ENCODE results near the gene SURF1. TPM values are rescaled to one million over a fixed set of nuclear protein-coding genes. Genes with fewer than 3 reads are reported as not detected.

The SURF1 gene
- total RNA-seq, 1 experiment from 2014 or later: 28.1 TPM

DNA sequence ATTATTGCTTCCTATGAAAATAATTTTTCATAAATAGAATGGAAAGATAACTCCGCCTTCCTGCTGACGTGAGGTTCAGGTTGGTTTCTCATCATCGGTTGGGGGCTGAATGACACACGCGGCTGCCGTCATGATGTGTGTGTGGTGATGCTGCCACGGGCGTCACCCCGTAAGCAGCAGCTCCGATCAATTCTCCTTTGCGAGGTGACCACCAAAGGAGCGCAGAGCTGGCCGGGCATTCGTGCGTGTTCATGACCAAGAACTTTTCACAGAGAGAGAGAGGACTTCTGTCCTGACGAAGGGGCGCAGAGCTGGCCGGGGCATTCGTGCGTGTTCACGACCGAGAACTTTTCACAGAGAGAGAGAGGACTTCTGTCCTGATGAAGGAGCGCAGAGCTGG lies 50.6 kb downstream of the SURF1 start:
- ATAC-seq (no peak), DNase-seq (no peak)
- no peaks in the 10 kb centered on the region for H3K9me3 ChIP-seq (ENCODE audit: low read length)
- BruUV-seq (replicated peaks): no TSS peak
- no peak overlapping the region for H3K4me2 ChIP-seq (ENCODE audit: low read length)
- no peak overlapping the region for H3K4me3 ChIP-seq (ENCODE audit: low read length)
- no peaks in the 10 kb centered on the region for H3K36me3 ChIP-seq (ENCODE audit: low read depth, low read length)
- TF ChIP-seq EZH2phosphoT487 (IDR thresholded peaks at IDR 0.05; ENCODE audit: borderline replicate concordance, low read length): no peak
- TF ChIP-seq, protein P1, sequence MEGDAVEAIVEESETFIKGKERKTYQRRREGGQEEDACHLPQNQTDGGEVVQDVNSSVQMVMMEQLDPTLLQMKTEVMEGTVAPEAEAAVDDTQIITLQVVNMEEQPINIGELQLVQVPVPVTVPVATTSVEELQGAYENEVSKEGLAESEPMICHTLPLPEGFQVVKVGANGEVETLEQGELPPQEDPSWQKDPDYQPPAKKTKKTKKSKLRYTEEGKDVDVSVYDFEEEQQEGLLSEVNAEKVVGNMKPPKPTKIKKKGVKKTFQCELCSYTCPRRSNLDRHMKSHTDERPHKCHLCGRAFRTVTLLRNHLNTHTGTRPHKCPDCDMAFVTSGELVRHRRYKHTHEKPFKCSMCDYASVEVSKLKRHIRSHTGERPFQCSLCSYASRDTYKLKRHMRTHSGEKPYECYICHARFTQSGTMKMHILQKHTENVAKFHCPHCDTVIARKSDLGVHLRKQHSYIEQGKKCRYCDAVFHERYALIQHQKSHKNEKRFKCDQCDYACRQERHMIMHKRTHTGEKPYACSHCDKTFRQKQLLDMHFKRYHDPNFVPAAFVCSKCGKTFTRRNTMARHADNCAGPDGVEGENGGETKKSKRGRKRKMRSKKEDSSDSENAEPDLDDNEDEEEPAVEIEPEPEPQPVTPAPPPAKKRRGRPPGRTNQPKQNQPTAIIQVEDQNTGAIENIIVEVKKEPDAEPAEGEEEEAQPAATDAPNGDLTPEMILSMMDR (conservative IDR thresholded peaks at IDR 0.05; ENCODE audit: low read depth, low read length): no peak
- no peak for TF ChIP-seq EZH2 (IDR thresholded peaks at IDR 0.05; ENCODE audit: low read length, unreplicated experiment)
- intact Hi-C loops (cut with micrococcal nuclease): no loop called here
- no peak overlapping the region for H3K27ac ChIP-seq (ENCODE audit: low read length)
- POLR2A ChIA-PET (ENCODE audit: unreplicated experiment): no interaction called here
- no peaks in the 10 kb centered on the region for H3K79me2 ChIP-seq (ENCODE audit: low read length)
- no peak overlapping the region for H2AFZ ChIP-seq (ENCODE audit: low read length)
- H3K9ac ChIP-seq (ENCODE audit: low read length): no peak overlapping the region
- no peaks in the 10 kb centered on the region for H3F3A ChIP-seq (ENCODE audit: low read length, unreplicated experiment)
- peaks cover 6% of the 10 kb centered on the region; the same call in 1 of the 2 replicates for H3K27me3 ChIP-seq (ENCODE audit: low read length)
- H3K4me1 ChIP-seq (ENCODE audit: insufficient read depth, low read length): no peaks in the 10 kb centered on the region
- no peaks in the 10 kb centered on the region for H3K9me2 ChIP-seq (replicated peaks; ENCODE audit: low read length)
- no peaks in the 10 kb centered on the region for H4K20me1 ChIP-seq (ENCODE audit: low read length)
- CTCF ChIA-PET: interaction anchor here (0.6 kb wide), 1 partner anchor 120 kb away, joined by 8 read pairs; no protein-coding TSS in a partner anchor

DNA sequence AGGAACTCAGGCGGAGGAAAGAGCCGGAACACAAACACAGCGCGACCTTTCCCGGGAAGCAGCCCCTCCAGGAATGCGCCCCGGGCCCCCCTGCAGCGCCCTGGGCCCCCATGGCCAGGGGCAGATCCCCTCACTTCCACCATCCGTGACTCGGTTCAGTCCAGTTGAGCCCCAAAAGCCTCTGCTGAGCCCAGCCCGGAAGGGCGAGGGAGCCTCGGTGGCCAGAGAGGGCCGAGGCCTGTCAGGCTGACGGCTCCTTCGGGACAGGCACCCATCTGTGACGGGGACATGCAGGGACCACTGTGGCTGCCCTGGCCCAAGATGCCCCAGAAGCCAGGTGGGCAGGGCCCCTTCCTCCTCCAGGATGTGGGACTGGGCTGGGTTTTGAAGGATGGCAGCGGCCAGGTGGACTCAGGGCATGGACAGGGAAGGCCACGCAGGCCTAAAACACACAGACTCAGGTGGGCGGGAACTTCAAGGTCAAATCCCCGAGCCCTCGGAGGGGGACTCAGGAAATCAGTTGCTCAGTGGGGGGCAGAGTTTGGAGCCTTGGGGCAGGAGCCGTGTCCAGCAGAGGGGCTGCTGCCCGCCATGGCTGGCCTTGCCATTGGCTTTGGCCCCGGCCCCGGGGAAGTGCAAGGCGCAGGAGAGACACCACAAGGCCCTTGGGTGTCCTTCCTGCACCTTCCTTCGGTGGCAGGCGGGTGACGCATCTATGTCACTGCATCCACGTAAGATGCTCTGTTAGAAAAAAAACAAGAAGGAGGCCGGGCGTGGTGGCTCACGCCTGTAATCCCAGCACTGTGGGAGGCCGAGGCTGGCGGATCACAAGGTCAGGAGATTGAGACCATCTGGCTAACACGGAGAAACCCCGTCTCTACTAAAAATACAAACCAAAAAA lies 51.6 kb downstream of the SURF1 start:
- Histone ChIP-seq H3K4me1 (ENCODE audit: insufficient read depth, low read length) (no peaks in the 10 kb centered on the region), H4K20me1 (ENCODE audit: low read length) (no peaks in the 10 kb centered on the region), H3K4me3 (ENCODE audit: low read length) (no peak overlapping the region), H3K79me2 (ENCODE audit: low read length) (no peaks in the 10 kb centered on the region), H3F3A (ENCODE audit: low read length, unreplicated experiment) (no peaks in the 10 kb centered on the region), H3K27ac (ENCODE audit: low read length) (no peak overlapping the region), H3K4me2 (ENCODE audit: low read length) (no peak overlapping the region), H3K36me3 (ENCODE audit: low read depth, low read length) (no peaks in the 10 kb centered on the region), H3K27me3 (ENCODE audit: low read length) (peaks cover 6% of the 10 kb centered on the region; the same call in 1 of the 2 replicates), H3K9me2 (replicated peaks; ENCODE audit: low read length) (no peaks in the 10 kb centered on the region), H3K9me3 (ENCODE audit: low read length) (no peaks in the 10 kb centered on the region), H3K9ac (ENCODE audit: low read length) (no peak overlapping the region), H2AFZ (ENCODE audit: low read length) (no peak overlapping the region)
- CTCF ChIA-PET: no interaction called here
- no TSS peak for BruUV-seq (replicated peaks)
- TF ChIP-seq EZH2phosphoT487 (IDR thresholded peaks at IDR 0.05; ENCODE audit: borderline replicate concordance, low read length) (no peak), EZH2 (IDR thresholded peaks at IDR 0.05; ENCODE audit: low read length, unreplicated experiment) (no peak)
- TF ChIP-seq, protein P1 (conservative IDR thresholded peaks at IDR 0.05; ENCODE audit: low read depth, low read length): no peak
- POLR2A ChIA-PET (ENCODE audit: unreplicated experiment): no interaction called here
- intact Hi-C loops (cut with micrococcal nuclease): no loop called here
- ATAC-seq (no peak), DNase-seq (no peak)

DNA sequence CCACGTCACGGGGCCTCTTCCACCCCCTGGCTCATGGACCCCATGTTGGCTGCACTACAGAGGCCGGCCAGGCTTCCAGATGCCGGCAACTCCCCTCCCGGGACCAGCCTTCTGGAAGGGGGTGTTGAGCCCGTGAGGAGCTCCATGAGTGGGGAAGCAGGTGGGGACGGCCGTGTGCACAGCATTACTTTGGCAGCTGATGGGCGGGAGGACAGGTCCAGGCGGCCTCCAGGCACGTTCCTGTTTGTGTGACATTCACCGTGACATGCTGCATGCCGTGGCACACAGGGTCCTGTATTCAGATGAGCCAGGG lies 52.2 kb downstream of the SURF1 start:
- intact Hi-C loops (cut with micrococcal nuclease): no loop called here
- no peaks in the 10 kb centered on the region for H3K36me3 ChIP-seq (ENCODE audit: low read depth, low read length)
- ATAC-seq (no peak), DNase-seq (no peak)
- no peaks in the 10 kb centered on the region for H3K79me2 ChIP-seq (ENCODE audit: low read length)
- no peak overlapping the region for H3K27ac ChIP-seq (ENCODE audit: low read length)
- no TSS peak for BruUV-seq (replicated peaks)
- no peaks in the 10 kb centered on the region for H3F3A ChIP-seq (ENCODE audit: low read length, unreplicated experiment)
- TF ChIP-seq EZH2phosphoT487 (IDR thresholded peaks at IDR 0.05; ENCODE audit: borderline replicate concordance, low read length): no peak
- TF ChIP-seq, protein P1 (conservative IDR thresholded peaks at IDR 0.05; ENCODE audit: low read depth, low read length): no peak
- TF ChIP-seq EZH2 (IDR thresholded peaks at IDR 0.05; ENCODE audit: low read length, unreplicated experiment): no peak
- CTCF ChIA-PET: no interaction called here
- POLR2A ChIA-PET (ENCODE audit: unreplicated experiment): no interaction called here
- no peak overlapping the region for H3K4me2 ChIP-seq (ENCODE audit: low read length)
- H2AFZ ChIP-seq (ENCODE audit: low read length): no peak overlapping the region
- H3K4me3 ChIP-seq (ENCODE audit: low read length): no peak overlapping the region
- H3K9me2 ChIP-seq (replicated peaks; ENCODE audit: low read length): no peaks in the 10 kb centered on the region
- no peak overlapping the region for H3K9ac ChIP-seq (ENCODE audit: low read length)
- no peaks in the 10 kb centered on the region for H3K9me3 ChIP-seq (ENCODE audit: low read length)
- H3K27me3 ChIP-seq (ENCODE audit: low read length): peaks cover 3% of the 10 kb centered on the region; the same call in 1 of the 2 replicates
- no peaks in the 10 kb centered on the region for H4K20me1 ChIP-seq (ENCODE audit: low read length)
- no peaks in the 10 kb centered on the region for H3K4me1 ChIP-seq (ENCODE audit: insufficient read depth, low read length)
